Kidney tubule cell (primary cell): ENCODE measurements around the gene CNTNAP2.

Experiments used
- DNase-seq: peaks from one replicate; pipeline ENCODE4 v3.0.0-alpha.2; 2018; ENCODE audit warnings: low spot score

CNTNAP2 gene

DNA sequence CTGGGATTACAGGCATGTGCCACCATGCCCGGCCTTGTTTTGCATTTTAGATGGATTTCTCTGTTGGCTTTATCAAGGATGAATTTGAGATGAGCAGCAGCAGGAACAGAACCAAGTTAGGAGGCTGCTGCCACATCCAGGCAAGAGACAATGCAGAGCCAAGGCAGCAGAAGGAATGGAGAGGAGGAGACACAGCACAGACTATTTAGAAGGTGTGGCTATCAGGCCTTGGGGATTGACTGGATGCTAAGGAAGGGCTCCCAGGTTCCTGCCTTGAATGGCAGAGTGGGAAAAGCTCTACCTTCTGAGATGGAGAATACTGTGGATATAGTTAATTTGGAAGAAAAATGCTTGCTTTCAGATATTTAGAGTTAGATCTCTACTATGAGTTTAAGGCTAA, 1989.3 kb downstream of the CNTNAP2 start:
- DNase-seq, result no peak

DNA sequence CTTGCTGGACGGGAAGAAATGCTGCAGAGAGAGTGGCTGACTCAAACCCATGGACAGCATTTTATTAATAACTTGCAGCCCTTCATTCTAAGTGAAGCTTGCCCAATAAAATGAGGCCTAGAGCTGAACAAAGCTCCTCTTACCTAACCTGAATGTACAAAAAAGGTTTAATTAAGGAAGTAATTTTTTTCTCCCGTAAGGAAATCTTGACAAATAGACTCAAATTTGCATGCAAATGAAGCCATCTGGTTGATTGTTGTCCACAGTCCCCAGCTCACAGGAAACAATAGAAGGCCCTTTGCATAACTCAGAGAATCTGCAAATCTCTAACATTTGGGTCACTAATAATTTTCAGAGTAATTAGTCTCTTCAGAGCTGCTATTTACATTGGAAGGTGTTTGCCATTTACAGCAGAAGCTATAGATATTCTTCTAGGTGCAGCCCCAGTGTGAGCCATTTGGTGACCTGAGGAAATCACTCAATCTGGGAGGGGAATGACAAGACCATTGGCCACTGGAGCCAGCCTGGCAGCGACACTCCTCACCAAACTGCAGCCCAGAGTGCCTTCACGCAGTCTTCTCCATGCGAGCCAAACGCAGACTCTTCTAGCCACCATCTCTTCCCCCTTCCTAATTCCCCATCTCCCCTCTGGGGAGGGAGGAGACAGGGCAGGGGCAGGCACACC, 1991.0 kb downstream of the CNTNAP2 start:
- no peak for DNase-seq

DNA sequence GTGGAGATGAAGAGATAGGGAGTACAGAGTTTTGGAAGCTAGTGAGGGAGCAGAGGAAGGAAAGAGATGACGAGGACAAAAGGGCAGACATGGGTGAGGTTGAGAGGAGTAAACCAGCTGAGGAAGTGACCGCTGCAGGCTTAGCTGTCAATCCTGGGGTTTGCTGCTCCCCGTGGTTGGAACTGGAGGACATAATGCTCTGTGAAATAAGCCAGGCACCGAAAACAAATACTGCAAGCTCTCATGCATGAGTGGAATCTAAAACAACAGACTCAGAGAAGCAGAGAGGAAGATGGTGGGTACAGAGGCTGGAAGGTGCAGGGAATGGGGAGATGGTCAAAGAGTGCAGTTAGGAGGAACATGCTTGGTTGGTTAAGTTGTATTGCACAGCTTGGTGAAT, 1991.8 kb downstream of the CNTNAP2 start:
- DNase-seq, result no peak

DNA sequence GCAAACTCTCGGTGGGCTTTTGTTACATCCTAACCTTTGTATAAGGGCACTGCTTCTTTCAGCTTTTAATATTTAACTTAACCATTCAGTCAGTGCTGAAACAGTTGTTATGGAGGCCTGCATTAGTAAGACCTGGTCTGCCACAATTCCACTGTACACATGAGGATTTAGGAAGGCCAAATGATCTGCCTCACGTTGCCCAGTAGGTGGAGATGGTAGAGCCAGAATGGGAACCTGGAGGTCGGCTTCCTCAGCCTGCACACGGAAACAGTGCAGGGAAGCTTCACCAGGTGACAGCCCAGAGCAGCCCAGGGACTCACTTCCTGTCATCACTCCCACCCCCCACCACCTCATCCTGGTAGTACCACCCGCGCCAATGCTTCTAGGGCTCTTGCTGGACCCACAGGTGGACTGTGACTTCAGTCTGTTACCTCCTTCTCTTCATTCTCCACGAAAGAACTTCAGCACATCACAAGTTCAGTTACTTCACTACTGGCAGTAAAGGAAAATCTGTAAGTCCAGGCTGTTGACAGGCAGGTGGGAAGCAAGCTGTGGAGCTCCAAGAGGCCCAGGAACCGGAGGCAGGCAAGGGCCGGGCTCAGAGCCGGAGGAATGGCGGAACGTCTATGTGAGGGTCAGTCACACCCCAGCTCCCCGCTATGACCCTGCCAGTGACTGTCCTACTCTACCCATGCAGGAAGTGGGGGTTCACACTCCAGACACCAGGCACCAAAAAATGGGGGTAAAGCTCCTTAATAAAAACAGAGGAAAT, 1993.7 kb downstream of the CNTNAP2 start:
- DNase-seq, result peak; percentile 84

DNA sequence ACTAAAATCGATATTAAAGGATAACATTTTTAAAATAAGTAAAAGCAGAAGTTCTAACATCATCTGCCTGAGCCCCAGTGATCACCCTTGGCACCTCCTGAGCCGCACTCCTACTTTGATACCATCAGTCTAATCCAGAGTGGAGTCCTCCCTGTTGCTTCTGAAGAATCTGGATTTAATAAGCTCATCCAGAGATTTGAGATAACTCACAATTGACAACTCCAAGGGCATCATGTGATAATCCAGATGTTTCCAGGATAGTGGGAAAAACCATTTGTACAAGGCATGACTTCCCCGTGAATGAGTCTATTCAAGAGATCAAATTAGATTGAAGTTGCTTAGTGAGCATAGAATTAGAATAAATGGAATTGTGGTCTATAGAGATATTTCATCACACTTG, 1998.2 kb downstream of the CNTNAP2 start:
- no peak for DNase-seq

DNA sequence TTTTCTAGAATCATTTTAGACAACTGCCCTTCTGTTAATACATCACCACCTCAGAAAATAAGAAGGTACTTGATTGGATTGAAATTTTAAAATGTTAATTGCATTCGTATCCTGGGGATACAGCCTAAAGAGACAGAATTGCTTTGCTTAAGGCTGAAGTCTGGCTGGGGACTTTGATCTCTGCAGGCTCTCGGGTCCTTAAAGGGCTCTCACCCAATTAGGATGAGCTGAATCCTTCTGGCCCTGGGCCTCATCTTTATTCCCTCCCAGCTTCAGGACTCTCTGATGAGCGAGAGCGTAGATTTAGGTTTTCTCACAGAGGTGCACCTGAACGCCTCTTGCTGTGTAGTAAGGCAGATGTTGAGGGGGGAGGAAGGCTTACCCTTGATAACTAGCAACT, 1998.7 kb downstream of the CNTNAP2 start:
- DNase-seq, result no peak

DNA sequence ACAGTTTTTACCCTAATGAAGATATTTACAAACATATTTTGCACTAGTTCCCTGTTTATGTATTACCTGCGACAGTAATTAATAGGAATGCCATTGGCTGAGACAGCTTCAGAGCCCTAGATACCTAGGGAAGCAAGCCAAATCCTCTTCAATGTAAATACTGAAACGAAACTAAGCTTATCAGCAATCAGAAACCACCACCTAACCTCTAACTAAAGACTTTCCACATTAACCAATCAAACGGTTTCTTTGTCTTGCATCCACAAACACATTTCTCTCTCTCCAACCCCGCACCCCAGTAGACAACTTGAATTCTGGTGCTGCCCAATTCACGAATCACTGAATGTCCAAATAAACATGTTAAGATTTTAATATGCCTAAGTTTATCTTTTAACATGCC, 1999.6 kb downstream of the CNTNAP2 start:
- no peak for DNase-seq

DNA sequence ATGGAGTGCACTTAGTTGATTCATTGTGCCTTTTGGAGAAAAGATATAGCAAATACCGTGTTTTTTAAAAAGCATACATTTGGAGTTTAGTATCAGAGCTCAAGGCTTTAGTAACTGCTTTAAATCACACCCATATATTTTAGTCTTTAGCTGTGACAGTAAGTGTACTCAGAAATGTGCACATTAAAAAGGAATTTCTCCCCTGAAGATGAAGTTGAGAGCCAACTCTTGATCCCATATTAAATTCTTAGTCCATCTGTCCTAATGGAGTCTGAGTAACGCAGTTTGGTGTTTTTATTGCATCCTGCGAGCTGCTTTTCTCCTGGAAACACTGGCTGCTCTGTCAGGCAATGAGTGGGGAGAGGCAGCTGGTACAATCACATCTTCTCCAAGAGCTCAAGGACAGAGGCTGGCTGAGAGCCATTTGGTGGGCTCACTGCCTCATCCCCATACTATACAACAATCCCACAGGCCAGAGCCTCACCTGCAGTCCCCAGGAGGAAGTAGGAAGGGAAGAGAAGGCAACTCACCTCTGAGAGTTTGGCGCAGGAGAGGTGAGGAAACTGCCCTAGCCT, 2000.3 kb downstream of the CNTNAP2 start:
- DNase-seq, result no peak

DNA sequence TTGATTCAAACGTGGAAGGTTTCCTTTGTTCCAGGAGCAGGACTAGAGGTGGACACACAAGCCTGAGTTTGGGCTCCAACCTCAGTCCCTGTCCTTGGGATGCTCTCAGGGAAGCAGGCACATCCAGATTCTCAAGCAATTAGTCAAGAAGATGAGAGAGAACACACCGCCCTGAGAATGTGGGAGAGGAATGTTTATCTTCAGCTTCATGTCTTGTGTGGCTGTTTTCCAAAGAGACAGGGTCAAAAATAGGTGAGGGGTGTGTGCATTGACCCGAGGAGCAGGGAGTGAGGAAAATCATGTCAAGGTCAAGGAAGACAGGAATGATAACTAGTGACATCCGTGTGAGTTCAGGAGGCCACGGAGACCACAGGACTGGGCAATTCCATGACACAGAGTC, 2001.8 kb downstream of the CNTNAP2 start:
- DNase-seq, result peak; percentile 57

DNA sequence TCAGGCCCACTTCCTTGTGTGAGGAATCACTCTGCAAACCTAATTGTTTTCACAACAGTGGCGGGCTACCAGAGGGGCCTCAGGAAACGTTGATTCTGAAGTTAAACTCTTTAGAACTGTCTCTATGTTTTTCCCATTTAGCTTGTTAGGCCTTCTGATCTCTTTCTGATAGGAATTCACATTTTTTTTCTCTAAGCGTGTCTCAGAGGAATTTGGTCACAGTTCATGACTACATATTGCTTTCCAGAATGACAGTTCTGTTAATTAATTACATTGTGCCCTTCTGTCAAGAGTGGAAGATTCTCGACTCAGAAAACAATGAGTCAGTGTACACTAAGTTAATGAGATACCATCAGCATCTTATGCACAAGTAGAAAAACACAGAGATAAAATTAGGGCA, 2004.8 kb downstream of the CNTNAP2 start:
- peak; percentile 91 for DNase-seq

DNA sequence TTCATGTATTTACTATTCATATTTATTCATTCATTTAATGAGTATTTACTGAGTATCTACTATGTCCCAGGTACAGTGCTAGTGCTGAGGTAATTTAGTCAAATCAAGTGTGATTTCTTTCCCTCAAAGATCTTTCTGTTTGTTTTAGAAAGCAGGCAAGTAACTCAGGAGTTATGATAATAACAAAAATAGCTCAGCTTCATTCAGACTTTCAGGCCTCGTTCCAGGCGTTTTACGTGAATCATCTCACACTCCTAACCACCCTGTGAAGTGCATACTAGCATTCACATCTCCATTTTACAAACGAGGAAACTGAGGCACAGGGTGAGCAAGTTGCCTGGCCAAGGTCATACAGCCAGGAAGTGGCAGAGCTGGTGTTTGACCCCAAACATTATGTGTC, 2005.2 kb downstream of the CNTNAP2 start:
- DNase-seq, result no peak

DNA sequence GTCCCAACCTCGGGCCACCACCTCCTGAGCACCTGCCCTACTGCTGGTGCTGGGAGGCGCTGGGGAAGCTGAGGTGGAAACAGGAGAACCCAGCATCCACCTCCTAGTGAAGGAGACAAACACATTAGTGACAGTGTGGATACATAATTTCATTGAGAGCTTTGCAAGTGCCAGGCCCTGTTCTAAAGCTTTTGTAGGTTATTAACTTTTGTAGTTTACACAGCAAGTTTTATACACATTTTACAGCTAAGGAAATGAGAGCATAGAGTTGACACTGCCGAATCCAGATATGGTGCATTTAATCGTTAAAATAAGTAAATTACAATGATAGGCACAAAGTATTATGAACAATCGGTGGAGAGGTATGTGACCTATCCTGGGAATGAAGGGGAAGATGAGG, 2007.9 kb downstream of the CNTNAP2 start:
- no peak for DNase-seq

DNA sequence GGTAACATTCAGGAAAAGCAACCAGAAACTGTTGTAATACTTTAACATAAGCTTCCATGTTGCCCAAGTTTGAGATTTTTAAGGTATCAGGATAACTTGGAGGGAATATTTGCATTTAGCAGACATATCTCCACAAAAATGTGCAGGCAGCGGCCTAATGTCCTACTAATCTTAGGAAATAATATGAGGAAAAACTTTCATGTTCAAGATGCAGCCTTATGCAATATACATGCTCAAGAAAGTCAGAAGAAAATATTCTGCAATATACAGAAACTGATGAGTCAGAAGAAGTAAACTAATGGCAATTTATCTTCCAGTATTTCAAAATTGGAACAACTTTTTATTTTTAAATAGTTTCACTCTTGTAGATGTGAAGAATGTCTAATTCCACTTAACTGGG, 2010.8 kb downstream of the CNTNAP2 start:
- no peak for DNase-seq

DNA sequence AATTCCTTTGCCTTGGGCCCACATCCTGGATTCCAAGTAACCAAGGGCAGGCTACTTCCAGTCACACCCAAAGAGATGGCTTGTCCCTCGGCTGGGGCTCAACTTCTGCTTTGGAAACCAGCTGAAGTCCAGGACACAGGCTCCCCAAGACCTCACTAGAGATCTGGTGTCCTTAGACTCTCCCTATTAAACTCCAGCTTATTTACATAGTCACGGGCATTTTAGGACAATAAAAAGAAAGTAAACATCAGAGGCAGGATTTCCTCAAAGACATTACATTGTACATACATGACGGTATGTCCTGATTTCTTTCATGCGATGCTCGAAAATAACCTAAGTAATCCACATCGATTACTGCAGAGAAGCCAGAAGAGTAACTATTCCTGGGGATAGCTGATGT, 2012.4 kb downstream of the CNTNAP2 start:
- no peak for DNase-seq

DNA sequence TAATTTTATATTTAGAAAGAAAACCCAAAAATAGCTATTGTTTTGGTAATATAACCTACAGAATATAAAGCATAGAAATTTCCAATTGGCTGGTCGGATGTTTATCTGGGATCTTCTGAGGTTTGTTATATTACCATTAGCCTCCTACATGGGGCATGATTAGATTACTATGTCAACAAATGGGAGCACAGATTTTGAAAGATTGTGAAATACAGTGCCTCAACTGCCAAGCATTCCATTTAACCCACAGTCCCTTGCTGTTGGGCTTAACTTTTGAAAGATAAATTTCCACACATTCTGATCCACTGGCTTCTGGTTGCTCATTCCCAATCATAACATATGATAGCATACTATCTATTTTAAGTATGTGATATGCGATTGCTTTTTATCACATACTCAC, 2018.5 kb downstream of the CNTNAP2 start:
- peak; percentile 30 for DNase-seq

DNA sequence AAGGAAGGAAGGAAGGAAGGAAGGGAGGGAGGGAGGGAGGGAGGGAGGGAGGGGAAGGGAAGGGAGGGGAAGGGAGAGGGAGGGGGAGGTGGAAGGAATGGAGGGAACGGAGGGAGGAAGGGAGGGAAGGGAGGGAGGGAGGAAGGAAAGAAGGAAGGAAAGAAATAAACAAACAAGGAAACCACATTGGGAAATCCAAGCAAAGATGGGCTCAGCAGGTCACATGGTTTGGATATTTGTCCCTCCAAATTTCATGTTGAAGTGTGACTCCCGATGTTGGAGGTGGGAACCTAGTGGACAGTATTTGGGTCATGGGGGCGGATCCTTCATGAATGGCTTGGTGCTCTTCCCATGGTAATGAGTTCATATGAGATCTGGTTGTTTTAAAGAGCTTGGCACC, 2019.4 kb downstream of the CNTNAP2 start:
- no peak for DNase-seq

DNA sequence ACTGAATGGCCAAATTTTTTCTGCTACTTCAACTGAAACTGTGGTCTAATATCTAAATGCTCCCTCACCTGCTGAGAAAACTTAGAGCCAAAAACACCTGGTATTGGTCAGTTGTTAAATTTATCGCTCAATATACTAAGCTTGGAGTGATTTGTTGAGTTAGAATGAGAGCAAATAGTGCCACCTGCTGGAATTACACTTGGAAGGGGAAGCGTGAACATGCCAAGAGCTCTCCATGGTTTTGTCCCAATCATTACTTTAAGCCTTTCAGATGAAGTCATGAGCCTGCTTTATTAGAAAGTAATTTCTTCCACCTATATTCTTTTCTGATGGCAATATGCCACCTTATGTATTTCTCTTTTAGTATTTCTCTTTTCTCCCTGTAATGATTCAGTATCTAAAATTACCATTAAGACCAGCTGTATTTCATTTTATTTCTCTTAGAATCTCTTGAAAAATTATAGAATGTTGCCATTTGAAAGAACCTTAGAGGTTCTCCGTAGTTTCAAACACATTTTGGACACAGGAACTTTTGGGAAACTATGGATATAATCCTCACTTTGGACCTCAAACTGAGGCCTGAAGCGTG, 2026.2 kb downstream of the CNTNAP2 start:
- peak; percentile 60 for DNase-seq

DNA sequence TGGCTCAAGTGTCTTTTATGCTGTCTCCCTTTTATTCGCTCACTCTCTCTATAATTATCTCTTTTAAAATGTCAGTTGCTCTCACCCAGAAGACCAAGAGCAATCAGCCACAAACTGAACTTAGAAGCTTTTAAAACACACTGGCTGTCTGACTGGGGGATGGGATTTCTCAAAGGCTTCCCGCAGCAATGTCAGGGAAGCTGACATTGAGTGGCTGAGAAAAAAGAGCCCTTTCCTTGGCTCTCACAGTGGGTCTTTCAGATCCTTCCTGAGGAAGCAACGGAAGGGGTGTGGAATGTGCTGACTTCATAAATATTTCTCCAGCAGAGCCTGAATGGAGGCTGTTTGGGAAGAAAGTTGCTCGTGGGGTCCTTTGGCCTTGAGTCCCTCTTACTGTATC, 2028.2 kb downstream of the CNTNAP2 start:
- DNase-seq, result no peak

DNA sequence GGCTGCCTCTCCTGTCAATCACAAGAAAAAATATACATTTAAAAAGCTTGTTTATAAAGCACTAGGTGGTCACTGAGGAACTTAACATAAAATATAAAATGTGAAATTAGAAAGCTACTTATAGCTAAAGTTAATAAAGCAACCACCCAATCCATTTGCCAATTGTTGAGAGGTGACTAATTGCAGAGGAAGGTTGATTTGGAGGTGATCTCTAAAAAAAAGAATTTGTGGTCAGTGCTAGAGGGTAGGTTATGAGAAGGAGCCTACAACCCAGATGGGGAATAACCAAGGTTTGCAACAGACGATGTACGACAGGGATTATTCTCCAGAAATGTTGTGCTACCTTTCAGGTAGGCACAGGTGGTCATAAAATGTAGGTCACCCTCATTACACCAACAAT, 2029.7 kb downstream of the CNTNAP2 start:
- DNase-seq, result peak; percentile 81

DNA sequence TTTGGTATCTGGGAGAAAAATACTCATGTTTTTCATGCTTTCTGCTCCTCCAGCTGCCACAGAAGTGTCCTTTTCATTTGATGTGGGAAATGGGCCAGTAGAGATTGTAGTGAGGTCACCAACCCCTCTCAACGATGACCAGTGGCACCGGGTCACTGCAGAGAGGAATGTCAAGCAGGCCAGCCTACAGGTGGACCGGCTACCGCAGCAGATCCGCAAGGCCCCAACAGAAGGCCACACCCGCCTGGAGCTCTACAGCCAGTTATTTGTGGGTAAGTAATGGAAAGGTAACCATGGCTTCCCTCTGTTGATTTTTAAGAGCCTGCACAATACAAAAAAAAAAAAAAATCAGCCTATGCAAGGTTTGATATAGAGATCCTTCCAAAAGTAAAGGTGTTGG, 2030.8 kb downstream of the CNTNAP2 start:
- DNase-seq, result peak; percentile 20

DNA sequence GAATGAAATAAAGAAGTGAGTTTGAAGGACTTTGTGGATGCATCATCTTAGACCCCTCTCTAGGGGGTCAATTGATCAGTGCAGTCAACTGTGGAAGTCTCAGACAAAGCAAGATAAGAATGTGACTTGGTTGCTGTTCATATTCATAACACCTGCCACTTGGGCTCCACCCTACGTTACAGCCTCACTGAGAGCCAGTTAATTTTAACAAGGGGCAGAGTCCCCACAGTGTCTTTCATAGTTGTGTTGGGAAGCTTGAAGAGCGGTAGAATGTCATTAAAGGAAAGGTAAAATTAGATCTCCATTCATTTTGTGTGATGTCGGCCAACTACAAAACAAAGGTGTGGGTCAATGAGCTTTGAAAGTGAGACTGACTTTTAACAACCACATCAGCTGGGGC, 2031.9 kb downstream of the CNTNAP2 start:
- no peak for DNase-seq

DNA sequence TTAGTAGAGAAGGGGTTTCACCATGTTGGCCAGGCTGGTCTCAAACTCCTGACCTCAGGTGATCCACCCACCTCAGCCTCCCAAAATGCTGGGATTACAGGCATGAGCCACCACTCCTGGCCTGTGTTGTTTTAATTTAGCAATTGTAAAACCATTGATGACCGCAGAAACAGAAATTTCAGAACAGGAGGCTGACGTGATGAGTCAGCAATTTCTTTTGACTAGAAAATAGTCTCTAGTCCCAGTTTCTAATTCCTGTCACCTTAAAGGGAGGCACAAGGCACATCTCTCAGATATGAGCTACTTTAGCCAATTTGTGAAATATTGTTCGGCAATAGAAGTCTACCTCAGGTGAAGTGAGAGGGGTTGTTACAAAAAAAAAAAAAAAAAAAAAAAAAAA, 2033.1 kb downstream of the CNTNAP2 start:
- no peak for DNase-seq

DNA sequence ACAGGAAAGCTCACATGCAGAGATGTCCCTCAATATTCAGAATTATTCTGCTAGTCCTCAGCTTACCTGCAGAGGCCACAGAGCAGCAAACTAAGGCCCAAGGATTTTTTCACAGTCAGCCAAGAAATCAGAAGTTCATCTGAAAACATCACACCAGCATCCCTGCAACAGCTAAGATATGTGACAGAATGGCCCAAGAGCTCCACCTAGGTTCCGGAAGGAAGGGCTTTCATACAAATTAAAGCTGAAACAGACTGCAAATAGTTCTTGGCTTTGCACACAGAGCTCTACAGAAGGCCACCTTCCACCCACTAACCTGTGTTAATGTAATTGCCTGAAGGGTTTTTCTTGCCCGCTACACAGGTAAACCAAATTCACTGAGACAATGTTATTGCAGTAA, 2035.2 kb downstream of the CNTNAP2 start:
- DNase-seq, result no peak
